GM19351 (cell line): Measurements from ENCODE around the gene TMEM123.
"Not testable (repeated sequence)": the region's sequence is repeated elsewhere in the genome, so short reads cannot be mapped to it uniquely, and the experiment has no call there.

Experiments used
- ATAC-seq: cut with Tn5 transposase; IDR thresholded peaks from one replicate; pipeline ENCODE4 v1.9.1; 2021; ENCODE audit warnings: mild to moderate bottlenecking, moderate library complexity; ENCODE audit not compliant: unreplicated experiment

Gene TMEM123

GRCh38 chr11:102449651-102450570 lies 2.7 kb downstream of the TMEM123 start:
- no peak for ATAC-seq

- no peak for ATAC-seq
These were observed 3.7 kb downstream of the TMEM123 start for GRCh38 chr11:102448869-102449224.

- no peak for ATAC-seq
These were observed 4.4 kb downstream of the TMEM123 start for GRCh38 chr11:102447941-102448868.

GRCh38 chr11:102447193-102447592 lies 5.4 kb downstream of the TMEM123 start:
- ATAC-seq = peak; percentile 38

- ATAC-seq = no peak
These were observed 6.0 kb downstream of the TMEM123 start for GRCh38 chr11:102446606-102447005.

GRCh38 chr11:102444693-102445092 lies 7.9 kb downstream of the TMEM123 start:
- not testable (repeated sequence) for ATAC-seq

GRCh38 chr11:102444142-102444541 lies 8.4 kb downstream of the TMEM123 start:
- ATAC-seq = not testable (repeated sequence)

- not testable (repeated sequence) for ATAC-seq
These were observed 13.6 kb downstream of the TMEM123 start for GRCh38 chr11:102439063-102439363.

GRCh38 chr11:102438311-102439062 lies 14.1 kb downstream of the TMEM123 start:
- no peak for ATAC-seq

GRCh38 chr11:102437727-102438126 lies 14.8 kb downstream of the TMEM123 start:
- ATAC-seq = no peak

- no peak for ATAC-seq
These were observed 15.6 kb downstream of the TMEM123 start for GRCh38 chr11:102436976-102437375.

GRCh38 chr11:102436561-102436960 lies 16.0 kb downstream of the TMEM123 start:
- ATAC-seq = no peak

- ATAC-seq = no peak
These were observed 16.9 kb downstream of the TMEM123 start for GRCh38 chr11:102435688-102436087.

- ATAC-seq = not testable (repeated sequence)
These were observed 19.0 kb downstream of the TMEM123 start for GRCh38 chr11:102433571-102433970.

- not testable (repeated sequence) for ATAC-seq
These were observed 20.0 kb downstream of the TMEM123 start for GRCh38 chr11:102432560-102432959.

- ATAC-seq = no peak
These were observed 21.2 kb downstream of the TMEM123 start for GRCh38 chr11:102431404-102431803.

GRCh38 chr11:102430158-102430836 lies 22.3 kb downstream of the TMEM123 start:
- ATAC-seq = peak; percentile 84

- ATAC-seq = no peak
These were observed 22.9 kb downstream of the TMEM123 start for GRCh38 chr11:102429691-102430090.

- no peak for ATAC-seq
These were observed 23.3 kb downstream of the TMEM123 start for GRCh38 chr11:102429226-102429625.

- ATAC-seq = no peak
These were observed 23.9 kb downstream of the TMEM123 start for GRCh38 chr11:102428696-102429095.
